Nephron progenitor cell (in vitro differentiated cells): Measurements from ENCODE around the gene TBK1.
"Not testable (repeated sequence)": the region's sequence is repeated elsewhere in the genome, so short reads cannot be mapped to it uniquely, and the experiment has no call there.

Experiments
- DNase-seq: peaks from one replicate; pipeline ENCODE4 v3.0.0; 2021
- H3K27ac Mint-ChIP-seq: 2 replicates; pipeline ENCODE4 v1.8.0; 2021; ENCODE audit warnings: mild to moderate bottlenecking, moderate library complexity, mixed read lengths
- H3K27me3 Mint-ChIP-seq: 2 replicates; pipeline ENCODE4 v1.8.0; 2021; ENCODE audit warnings: mild to moderate bottlenecking, low read depth, mixed read lengths; ENCODE audit not compliant: poor library complexity
- H3K36me3 Mint-ChIP-seq: 2 replicates; pipeline ENCODE4 v1.8.0; 2021; ENCODE audit warnings: low read depth, mixed read lengths
- H3K4me1 Mint-ChIP-seq: 2 replicates; pipeline ENCODE4 v1.8.0; 2021; ENCODE audit warnings: mixed read lengths
- H3K4me3 Mint-ChIP-seq: 2 replicates; pipeline ENCODE4 v1.8.0; 2021; ENCODE audit warnings: mild to moderate bottlenecking, moderate library complexity, mixed read lengths
- H3K9me3 Mint-ChIP-seq: 2 replicates; pipeline ENCODE4 v1.8.0; 2021; ENCODE audit warnings: mild to moderate bottlenecking, moderate library complexity, mixed read lengths
- TF ChIP-seq, protein P1 (sequence below): fragments of 200-600 bp; sonication (generic); IDR thresholded peaks from 2 replicates; pipeline ENCODE4 v1.5.0; 2021; ENCODE audit warnings: antibody characterized with exemption

The TBK1 gene

DNA sequence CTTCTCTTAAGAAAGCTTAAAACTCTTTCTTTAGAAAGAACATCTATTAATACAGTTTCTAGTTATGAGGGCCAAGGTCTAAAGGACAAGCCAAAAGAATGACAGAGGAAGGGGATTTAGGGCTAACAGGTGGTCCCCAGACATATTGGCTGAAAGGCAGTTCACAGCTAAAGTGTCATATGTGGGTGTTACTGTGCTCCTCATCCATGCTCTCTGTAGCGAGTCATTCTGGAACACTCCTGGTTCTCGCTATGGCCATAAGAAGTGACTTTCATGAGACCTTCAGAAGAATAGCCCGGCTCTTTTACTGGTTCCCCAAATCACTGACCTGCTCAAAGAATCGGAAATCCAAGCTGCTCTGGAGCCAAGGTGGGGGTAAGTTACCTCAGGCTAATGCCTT lies 55.0 kb downstream of the TBK1 start:
- peaks cover 8% of the 10 kb centered on the region for H3K27me3 Mint-ChIP-seq
- no peak for DNase-seq

GRCh38 chr12:64510667-64511066 lies 58.7 kb downstream of the TBK1 start:
- no peak overlapping the region for H3K4me3 Mint-ChIP-seq
- peaks cover 8% of the 10 kb centered on the region for H3K27me3 Mint-ChIP-seq
- no peaks in the 10 kb centered on the region for H3K9me3 Mint-ChIP-seq
- H3K27ac Mint-ChIP-seq = no peak overlapping the region
- no peaks in the 10 kb centered on the region for H3K36me3 Mint-ChIP-seq
- TF ChIP-seq, protein P1, sequence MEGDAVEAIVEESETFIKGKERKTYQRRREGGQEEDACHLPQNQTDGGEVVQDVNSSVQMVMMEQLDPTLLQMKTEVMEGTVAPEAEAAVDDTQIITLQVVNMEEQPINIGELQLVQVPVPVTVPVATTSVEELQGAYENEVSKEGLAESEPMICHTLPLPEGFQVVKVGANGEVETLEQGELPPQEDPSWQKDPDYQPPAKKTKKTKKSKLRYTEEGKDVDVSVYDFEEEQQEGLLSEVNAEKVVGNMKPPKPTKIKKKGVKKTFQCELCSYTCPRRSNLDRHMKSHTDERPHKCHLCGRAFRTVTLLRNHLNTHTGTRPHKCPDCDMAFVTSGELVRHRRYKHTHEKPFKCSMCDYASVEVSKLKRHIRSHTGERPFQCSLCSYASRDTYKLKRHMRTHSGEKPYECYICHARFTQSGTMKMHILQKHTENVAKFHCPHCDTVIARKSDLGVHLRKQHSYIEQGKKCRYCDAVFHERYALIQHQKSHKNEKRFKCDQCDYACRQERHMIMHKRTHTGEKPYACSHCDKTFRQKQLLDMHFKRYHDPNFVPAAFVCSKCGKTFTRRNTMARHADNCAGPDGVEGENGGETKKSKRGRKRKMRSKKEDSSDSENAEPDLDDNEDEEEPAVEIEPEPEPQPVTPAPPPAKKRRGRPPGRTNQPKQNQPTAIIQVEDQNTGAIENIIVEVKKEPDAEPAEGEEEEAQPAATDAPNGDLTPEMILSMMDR = no peak
- peaks cover 50% of the 10 kb centered on the region for H3K4me1 Mint-ChIP-seq
- DNase-seq = no peak

More for the DNA sequence above, 55.0 kb downstream of the TBK1 start:
- TF ChIP-seq, protein P1 = no peak
- peaks cover 23% of the 10 kb centered on the region for H3K4me1 Mint-ChIP-seq
- no peak overlapping the region for H3K4me3 Mint-ChIP-seq
- H3K27ac Mint-ChIP-seq = peak overlapping the region; percentile 62
- peaks cover 7% of the 10 kb centered on the region for H3K36me3 Mint-ChIP-seq
- H3K9me3 Mint-ChIP-seq = no peaks in the 10 kb centered on the region

GRCh38 chr12:64518396-64518795 lies 66.5 kb downstream of the TBK1 start:
- no peak for DNase-seq
- H3K27me3 Mint-ChIP-seq = no peaks in the 10 kb centered on the region
- no peak overlapping the region for H3K4me3 Mint-ChIP-seq
- H3K27ac Mint-ChIP-seq = peak overlapping the region; percentile 4
- TF ChIP-seq, protein P1 = no peak
- peaks cover 41% of the 10 kb centered on the region for H3K4me1 Mint-ChIP-seq
- H3K36me3 Mint-ChIP-seq = no peaks in the 10 kb centered on the region
- H3K9me3 Mint-ChIP-seq = no peaks in the 10 kb centered on the region

DNA sequence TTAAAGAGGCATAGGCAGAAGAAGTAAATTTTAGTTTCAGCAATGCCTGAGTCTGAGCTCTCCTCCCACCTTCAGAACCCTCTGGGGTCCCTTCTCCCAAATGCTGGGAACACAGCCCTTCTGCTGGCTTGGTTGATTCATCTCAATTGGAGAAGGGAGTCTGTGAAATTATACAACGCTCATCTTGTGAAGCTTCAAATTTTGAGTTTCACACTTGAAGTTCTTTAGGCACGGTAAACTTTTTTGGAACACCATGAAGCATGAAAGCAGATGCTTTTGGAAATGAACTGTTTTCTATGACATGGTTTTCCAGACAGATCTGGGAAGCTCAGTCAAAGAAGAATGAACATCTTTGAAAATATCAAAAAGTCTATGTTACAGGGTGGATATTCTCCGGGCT lies 69.9 kb downstream of the TBK1 start:
- Mint-ChIP-seq H3K9me3 (no peaks in the 10 kb centered on the region), H3K4me3 (no peak overlapping the region), H3K27me3 (no peaks in the 10 kb centered on the region), H3K36me3 (no peaks in the 10 kb centered on the region), H3K27ac (peak overlapping the region; percentile 18), H3K4me1 (peaks cover 26% of the 10 kb centered on the region)
- DNase-seq = no peak
- TF ChIP-seq, protein P1 = no peak

GRCh38 chr12:64522316-64522715 lies 70.4 kb downstream of the TBK1 start:
- H3K27me3 Mint-ChIP-seq = no peaks in the 10 kb centered on the region
- H3K9me3 Mint-ChIP-seq = no peaks in the 10 kb centered on the region
- H3K36me3 Mint-ChIP-seq = no peaks in the 10 kb centered on the region
- DNase-seq = no peak
- H3K27ac Mint-ChIP-seq = no peak overlapping the region
- H3K4me3 Mint-ChIP-seq = no peak overlapping the region
- H3K4me1 Mint-ChIP-seq = peaks cover 26% of the 10 kb centered on the region
- TF ChIP-seq, protein P1 = no peak

- TF ChIP-seq, protein P1 = no peak
- H3K27ac Mint-ChIP-seq = no peak overlapping the region
- H3K4me3 Mint-ChIP-seq = no peak overlapping the region
- H3K36me3 Mint-ChIP-seq = no peaks in the 10 kb centered on the region
- no peaks in the 10 kb centered on the region for H3K27me3 Mint-ChIP-seq
- H3K9me3 Mint-ChIP-seq = no peaks in the 10 kb centered on the region
- peaks cover 26% of the 10 kb centered on the region for H3K4me1 Mint-ChIP-seq
- DNase-seq = no peak
Measured at GRCh38 chr12:64522807-64523206, 70.9 kb downstream of the TBK1 start.

DNA sequence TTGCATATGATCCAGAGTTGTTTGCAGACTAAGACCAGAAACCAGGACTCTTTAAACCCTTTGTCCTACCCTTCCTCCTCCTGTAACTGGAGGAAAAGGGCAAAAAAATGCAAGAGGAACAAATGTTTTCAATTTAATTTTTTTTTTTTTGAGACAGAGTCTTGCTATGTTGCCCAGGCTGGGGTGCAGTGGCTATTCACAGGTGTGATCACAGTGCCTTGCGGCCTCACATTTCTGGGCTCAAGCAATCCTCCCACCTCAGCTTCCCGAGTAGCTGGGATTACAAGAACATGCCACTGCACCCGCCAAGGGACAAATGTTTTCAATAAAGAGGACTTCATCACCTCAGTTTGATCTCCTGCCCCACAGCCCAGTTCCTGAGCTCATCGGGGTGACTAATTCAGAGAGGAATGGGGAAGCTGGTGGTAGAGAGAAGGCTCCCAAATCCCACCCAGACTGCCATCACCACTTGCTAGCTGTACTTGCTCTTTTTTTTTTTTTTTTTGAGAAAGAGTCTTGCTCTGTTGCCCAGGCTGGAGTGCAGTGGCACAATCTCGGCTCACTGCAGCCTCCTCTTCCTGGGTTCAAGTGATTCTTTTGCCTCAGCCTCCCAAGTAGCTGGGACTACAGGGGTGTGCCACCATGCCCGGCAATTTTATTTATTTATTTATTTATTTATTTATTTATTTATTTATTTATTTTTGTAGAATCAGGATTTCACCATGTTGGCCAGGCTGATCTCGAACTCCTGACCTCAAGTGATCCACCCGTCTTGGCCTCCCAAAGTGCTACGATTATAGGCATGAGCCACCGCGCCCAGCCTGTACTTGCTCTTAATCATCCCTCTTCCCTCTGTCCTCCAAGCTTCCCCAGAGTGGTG lies 71.9 kb downstream of the TBK1 start:
- peaks cover 22% of the 10 kb centered on the region for H3K4me1 Mint-ChIP-seq
- H3K36me3 Mint-ChIP-seq = not testable (repeated sequence)

More for the DNA sequence above, 71.9 kb downstream of the TBK1 start:
- DNase-seq, H3K4me3 Mint-ChIP-seq, H3K9me3 Mint-ChIP-seq, H3K27me3 Mint-ChIP-seq, H3K27ac Mint-ChIP-seq: not testable (repeated sequence)
